H1 (cell line): ENCODE results near the gene FAM53A.

Experiments used
- CREB1 ChIP-seq: IDR thresholded peaks from 2 replicates; pipeline ENCODE4 v1.6.1; 2012; ENCODE audit warnings: inconsistent platforms
- EGR1 ChIP-seq: IDR thresholded peaks from 2 replicates; pipeline ENCODE4 v1.6.1; 2011; ENCODE audit warnings: low read depth, low read length, borderline replicate concordance
- EP300 ChIP-seq, 2 experiments: IDR thresholded peaks; 1 replicate in 1 of 2; 2 replicates in 1 of 2; pipeline ENCODE4 v1.6.1; 2011 to 2012; ENCODE audit warnings: low read depth in 2 of 2, low read length in 2 of 2, mild to moderate bottlenecking in 2 of 2, borderline replicate concordance in 1 of 2, inconsistent platforms in 1 of 2, moderate library complexity in 1 of 2
- JUN ChIP-seq: IDR thresholded peaks from 2 replicates; pipeline ENCODE4 v1.6.1; 2011; ENCODE audit warnings: low read depth, mild to moderate bottlenecking, improper control_type of control experiment, low read length
- MAFK ChIP-seq: IDR thresholded peaks from 2 replicates; pipeline ENCODE4 v1.6.1; 2012; ENCODE audit warnings: low read depth, mild to moderate bottlenecking, improper control_type of control experiment, low read length
- NRF1 ChIP-seq: IDR thresholded peaks from 2 replicates; pipeline ENCODE4 v1.6.1; 2011; ENCODE audit warnings: mild to moderate bottlenecking, low read depth, low read length, improper control_type of control experiment
- POLR2A ChIP-seq, 2 experiments: IDR thresholded peaks; 1 replicate in 1 of 2; 2 replicates in 1 of 2; pipeline ENCODE4 v1.6.1; 2011; ENCODE audit warnings: low read depth in 2 of 2, low read length in 2 of 2, mild to moderate bottlenecking in 2 of 2; ENCODE audit errors: control extremely low read depth in 1 of 2
- RFX5 ChIP-seq: IDR thresholded peaks from 2 replicates; pipeline ENCODE4 v1.6.1; 2011; ENCODE audit warnings: low read depth, low read length, improper control_type of control experiment, borderline replicate concordance
- SUZ12 ChIP-seq: fragments of 200-600 bp; sonication (generic); IDR thresholded peaks from 2 replicates; pipeline ENCODE4 v1.6.1; 2012; ENCODE audit warnings: mild to moderate bottlenecking, inconsistent platforms, low read length, moderate library complexity, mixed read lengths
- TF ChIP-seq, protein P1 (sequence below), 3 experiments: IDR thresholded peaks; 1 replicate in 2 of 3; 2 replicates in 1 of 3; pipeline versions ENCODE4 v1.5.1 to v1.6.1; 2011; ENCODE audit warnings: low read length in 3 of 3, mild to moderate bottlenecking in 3 of 3, inconsistent platforms in 2 of 3, low read depth in 1 of 3, moderate library complexity in 1 of 3; ENCODE audit not compliant: insufficient read depth in 1 of 3; ENCODE audit errors: control extremely low read depth in 1 of 3
- TF ChIP-seq, protein P2 (sequence below): IDR thresholded peaks from 2 replicates; pipeline ENCODE4 v1.6.1; 2012; ENCODE audit warnings: inconsistent platforms

DNA sequence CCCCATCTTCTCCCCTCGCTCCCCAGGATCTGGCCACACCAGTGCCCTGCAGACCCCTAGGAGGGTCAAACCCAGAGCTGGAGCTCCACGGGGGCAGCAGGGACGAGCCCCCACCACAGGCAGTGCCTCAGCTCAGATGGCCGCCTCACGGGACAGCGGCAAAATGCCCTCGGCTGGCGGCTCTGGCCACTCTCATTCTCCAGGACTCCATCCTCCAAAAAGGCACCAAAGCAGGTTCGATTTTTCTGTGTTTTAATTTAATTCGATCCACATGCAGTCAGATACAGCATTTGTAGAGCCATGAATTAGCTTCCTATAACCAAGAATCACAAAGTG, 8.3 kb downstream of the FAM53A start:
- TF ChIP-seq SUZ12: no peak
- no peak for TF ChIP-seq JUN
- TF ChIP-seq, protein P1, sequence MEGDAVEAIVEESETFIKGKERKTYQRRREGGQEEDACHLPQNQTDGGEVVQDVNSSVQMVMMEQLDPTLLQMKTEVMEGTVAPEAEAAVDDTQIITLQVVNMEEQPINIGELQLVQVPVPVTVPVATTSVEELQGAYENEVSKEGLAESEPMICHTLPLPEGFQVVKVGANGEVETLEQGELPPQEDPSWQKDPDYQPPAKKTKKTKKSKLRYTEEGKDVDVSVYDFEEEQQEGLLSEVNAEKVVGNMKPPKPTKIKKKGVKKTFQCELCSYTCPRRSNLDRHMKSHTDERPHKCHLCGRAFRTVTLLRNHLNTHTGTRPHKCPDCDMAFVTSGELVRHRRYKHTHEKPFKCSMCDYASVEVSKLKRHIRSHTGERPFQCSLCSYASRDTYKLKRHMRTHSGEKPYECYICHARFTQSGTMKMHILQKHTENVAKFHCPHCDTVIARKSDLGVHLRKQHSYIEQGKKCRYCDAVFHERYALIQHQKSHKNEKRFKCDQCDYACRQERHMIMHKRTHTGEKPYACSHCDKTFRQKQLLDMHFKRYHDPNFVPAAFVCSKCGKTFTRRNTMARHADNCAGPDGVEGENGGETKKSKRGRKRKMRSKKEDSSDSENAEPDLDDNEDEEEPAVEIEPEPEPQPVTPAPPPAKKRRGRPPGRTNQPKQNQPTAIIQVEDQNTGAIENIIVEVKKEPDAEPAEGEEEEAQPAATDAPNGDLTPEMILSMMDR (IDR thresholded peaks at IDR 0.05; ENCODE audit: control extremely low read depth in 1 of 3, insufficient read depth in 1 of 3, low read depth in 1 of 3, low read length in 3 of 3): no peak
- no peak for TF ChIP-seq CREB1
- TF ChIP-seq, protein P2, sequence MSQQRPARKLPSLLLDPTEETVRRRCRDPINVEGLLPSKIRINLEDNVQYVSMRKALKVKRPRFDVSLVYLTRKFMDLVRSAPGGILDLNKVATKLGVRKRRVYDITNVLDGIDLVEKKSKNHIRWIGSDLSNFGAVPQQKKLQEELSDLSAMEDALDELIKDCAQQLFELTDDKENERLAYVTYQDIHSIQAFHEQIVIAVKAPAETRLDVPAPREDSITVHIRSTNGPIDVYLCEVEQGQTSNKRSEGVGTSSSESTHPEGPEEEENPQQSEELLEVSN: no peak
- TF ChIP-seq EP300 (IDR thresholded peaks at IDR 0.05; ENCODE audit: borderline replicate concordance in 1 of 2, low read depth in 2 of 2, low read length in 2 of 2): no peak
- no peak for TF ChIP-seq POLR2A (IDR thresholded peaks at IDR 0.05; ENCODE audit: control extremely low read depth in 1 of 2, low read depth in 2 of 2, low read length in 2 of 2)
- no peak for TF ChIP-seq NRF1
- TF ChIP-seq EGR1: no peak
- no peak for TF ChIP-seq MAFK
- TF ChIP-seq RFX5: no peak
